Measurements from ENCODE around the gene CELF5. TPM values are rescaled to one million over a fixed set of nuclear protein-coding genes. Genes with fewer than 3 reads are reported as not detected.
"Not testable (repeated sequence)": the region's sequence is repeated elsewhere in the genome, so short reads cannot be mapped to it uniquely, and the experiment has no call there.

CELF5 gene
- total RNA-seq, 1 donor from 2014 or later: 0.18 TPM

DNA sequence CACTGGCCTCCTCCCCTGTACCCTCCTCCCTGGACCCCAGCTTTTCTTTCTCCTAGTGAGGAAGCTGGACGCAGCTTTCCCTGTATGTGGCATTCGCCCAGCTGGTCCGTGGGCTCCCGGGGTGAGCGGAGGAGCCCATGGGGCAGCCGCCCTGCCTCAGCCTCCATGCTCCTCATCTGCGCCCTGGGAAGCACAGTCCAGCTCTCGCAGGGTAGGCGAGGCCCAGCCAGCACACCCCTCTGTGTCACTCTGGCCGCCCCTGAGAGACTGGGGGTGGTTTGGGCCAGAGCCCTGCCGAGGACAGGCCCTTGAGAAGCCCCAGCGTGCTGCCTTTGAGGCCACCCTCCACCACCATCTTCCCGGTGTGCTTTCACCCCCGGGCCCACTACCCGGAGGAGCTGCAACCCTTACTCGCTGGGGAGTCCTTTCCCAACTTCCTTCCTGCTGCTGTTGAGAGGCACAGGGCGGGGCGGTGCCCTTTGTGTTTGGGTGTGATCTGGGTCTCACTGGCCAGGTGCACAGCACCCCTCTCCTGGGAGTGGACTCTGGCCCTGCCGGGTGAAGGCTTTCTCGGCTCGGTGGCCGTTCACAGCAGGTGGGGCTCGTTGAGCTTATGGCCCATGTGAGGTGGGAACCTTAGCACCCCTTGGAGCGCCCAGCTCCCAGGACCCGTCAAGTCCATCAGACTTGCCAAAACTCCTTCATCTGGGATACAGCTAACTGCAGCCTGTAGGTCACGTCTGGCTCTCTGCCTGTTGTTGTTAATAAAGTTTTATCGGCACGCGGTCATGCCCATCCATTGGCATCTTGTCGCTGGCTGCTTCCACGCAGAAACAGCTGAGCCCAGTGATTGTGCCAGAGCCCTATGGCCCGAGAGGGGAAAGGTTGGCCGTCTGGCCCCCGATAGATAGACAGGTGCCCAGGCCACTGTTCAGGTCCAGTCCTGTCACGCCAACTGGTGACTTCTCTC lies 35.5 kb upstream of the CELF5 start:
- DNase-seq (ENCODE audit: low spot score): no peak
- intact Hi-C loops (cut with DNase I): no loop called here
- ATAC-seq: no peak

DNA sequence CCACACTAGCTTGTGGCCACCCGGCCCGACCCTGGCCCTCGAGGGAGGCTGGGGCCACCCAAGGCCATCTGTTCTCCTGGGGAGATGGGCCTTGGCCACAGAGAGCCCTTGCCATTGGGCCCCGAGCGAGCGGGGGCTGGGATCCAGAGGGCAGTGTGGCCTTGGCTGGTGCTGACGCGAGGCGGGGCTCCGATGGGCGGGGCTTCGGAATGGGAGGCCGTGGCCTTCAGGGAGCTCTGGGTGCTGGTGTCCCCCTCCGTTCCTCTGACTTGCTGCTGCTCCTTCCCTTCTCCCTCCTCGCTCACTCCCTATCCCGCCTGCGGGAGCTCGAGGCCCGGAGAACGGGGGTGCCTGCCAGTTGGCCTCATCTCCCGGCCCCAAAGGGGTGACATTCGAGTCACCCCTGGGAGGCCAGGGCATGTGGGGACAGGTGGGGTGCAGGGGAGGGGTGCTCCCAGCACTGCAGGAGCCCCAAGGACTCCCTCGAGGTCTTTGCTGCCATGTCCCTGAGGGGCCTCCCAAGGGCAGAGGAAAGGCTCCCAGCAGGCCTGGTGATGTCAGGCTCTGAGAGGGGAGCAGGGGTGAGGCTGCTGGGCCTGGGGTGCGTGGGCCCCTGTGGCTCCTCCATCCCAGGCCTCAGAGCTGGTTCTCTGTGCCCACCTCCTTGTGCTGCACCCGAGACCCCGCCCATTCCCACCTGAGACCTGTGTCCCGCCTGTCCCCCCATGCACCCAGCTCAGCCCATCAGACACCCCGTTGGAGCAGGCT lies 34.6 kb upstream of the CELF5 start:
- no peak for ATAC-seq
- intact Hi-C loops (cut with DNase I): no loop called here
- DNase-seq (ENCODE audit: low spot score): no peak

DNA sequence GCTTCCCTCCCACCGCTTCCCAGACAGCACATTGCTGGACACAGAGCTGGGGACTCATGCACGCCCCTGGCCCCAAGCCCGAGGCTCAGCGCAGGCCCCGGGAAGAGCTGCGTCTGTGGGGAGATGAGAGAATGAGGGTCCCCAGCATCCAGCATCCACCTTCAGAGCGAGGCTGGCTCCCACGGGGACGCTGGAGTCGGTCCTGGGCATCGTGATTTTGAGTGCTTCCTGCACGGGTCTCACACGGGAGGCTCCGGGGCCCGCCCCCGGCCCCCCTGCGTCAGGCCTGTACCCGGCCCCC lies 34.0 kb upstream of the CELF5 start:
- DNase-seq (ENCODE audit: low spot score): no peak
- intact Hi-C loops (cut with DNase I): no loop called here
- no peak for ATAC-seq

DNA sequence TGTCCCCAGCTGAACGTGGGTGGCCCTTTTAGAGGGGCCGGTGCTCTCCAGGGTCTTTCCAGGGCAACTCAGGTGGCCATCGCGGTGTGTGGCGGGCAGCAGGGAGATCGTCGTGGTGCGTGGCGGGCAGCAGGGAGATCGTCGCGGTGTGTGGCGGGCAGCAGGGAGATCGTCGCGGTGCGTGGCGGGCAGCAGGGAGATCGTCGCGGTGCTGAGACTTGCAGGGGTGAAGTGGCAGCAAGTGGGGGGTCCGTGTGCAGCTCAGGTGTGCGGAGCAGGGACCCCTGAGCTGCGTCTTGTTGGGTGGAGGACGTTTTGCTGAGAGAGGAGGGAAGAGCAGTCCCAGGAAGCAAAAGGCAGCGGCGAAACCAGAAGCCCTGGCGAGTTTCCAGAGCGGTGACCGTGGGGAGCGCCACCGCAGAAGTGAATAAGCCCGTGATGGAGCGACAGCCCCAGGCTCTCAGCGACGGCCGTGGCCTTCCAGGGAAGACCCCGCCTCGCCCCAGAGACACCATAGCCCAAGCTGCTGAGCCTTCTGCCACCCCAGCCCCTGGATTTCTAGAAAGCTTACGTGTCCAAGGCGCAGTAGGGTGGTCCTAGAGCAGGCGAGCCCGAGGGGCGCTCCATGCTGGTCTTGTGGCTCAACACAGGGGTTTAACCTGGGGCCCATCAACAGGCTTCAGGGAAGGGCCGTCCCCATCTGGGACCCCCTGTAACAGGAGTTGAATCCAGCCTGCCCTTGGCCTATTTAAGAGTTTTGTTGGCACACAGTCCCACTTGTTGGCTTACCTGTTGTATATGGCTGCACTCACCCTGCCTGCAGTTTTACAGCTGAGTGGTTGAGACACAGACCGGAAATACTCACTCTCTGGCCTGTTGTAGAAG lies 33.3 kb upstream of the CELF5 start:
- no peak for DNase-seq (ENCODE audit: low spot score)
- ATAC-seq: no peak
- intact Hi-C loops (cut with DNase I): no loop called here

- DNase-seq (ENCODE audit: low spot score); intact Hi-C loops (cut with DNase I); ATAC-seq: not testable (repeated sequence)
These were observed 32.7 kb upstream of the CELF5 start for GRCh38 chr19:3191806-3192104.

GRCh38 chr19:3192228-3192635 lies 32.2 kb upstream of the CELF5 start:
- intact Hi-C loops (cut with DNase I): no loop called here
- ATAC-seq (no peak), DNase-seq (ENCODE audit: low spot score) (no peak)

DNA sequence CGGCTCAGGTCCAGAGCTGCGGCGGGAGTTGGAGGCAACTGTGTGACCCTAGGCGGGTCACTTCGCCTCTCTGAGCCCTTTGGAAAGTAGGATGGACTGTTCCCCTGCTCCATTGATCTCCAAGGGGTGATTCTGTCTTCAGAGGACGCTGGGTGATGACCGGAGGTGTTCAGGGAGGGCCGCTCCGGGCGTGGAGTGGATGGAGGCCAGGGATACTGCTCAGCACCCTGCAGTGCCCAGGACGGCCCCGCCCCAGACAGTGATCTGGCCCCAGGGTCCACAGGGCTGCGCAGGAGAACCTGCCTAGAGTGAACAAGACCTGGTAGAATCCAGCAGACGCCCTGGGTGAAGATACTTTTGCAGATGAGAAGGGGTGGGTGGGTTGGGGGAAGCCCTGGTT lies 31.8 kb upstream of the CELF5 start:
- ATAC-seq (no peak), DNase-seq (ENCODE audit: low spot score) (no peak)
- intact Hi-C loops (cut with DNase I): no loop called here

DNA sequence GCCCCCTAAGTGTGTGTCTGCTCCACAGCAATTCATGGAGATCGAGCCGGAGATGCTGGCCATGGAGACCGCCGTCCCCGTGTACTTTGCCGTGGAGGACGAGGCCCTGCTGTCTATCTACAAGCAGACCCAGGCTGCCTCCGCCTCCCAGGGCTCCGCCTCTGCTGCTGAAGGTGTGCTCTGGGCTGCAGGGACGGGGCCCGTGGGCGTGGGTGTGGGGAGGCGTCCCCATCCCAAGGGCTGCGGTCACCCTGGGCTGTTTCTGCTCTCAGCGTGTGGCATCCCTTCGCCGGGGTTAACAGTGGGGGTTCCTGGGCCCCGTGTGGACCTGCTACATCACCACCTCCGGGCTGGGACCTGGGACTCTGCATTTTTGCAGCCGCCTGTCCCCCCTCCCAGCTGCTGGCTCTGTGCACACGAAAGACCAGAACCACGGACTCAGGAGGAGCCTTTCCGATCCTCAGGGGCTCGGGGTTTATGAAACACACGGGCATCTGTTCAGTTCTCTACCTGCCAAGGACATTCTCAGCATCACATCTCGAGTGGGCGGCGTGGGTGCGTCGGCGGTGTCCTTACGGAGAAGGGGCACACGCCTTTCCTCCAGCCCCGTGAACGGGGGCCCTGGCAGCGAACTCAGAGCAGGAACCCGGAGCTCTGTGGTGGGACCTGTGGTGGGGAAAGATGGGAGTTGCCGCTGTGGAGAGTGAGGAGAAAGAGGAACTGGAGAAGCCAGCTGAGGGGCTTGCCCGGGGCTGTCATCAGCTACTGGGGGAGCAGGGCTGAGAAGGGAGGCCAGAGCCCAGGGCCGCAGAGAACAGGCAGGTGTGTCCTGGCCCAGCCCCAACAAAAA lies 31.0 kb upstream of the CELF5 start:
- no peak for ATAC-seq
- DNase-seq (ENCODE audit: low spot score): no peak
- intact Hi-C loops (cut with DNase I): no loop called here

- ATAC-seq: no peak
- intact Hi-C loops (cut with DNase I): no loop called here
- no peak for DNase-seq (ENCODE audit: low spot score)
These were observed 30.1 kb upstream of the CELF5 start for GRCh38 chr19:3194106-3195087.

DNA sequence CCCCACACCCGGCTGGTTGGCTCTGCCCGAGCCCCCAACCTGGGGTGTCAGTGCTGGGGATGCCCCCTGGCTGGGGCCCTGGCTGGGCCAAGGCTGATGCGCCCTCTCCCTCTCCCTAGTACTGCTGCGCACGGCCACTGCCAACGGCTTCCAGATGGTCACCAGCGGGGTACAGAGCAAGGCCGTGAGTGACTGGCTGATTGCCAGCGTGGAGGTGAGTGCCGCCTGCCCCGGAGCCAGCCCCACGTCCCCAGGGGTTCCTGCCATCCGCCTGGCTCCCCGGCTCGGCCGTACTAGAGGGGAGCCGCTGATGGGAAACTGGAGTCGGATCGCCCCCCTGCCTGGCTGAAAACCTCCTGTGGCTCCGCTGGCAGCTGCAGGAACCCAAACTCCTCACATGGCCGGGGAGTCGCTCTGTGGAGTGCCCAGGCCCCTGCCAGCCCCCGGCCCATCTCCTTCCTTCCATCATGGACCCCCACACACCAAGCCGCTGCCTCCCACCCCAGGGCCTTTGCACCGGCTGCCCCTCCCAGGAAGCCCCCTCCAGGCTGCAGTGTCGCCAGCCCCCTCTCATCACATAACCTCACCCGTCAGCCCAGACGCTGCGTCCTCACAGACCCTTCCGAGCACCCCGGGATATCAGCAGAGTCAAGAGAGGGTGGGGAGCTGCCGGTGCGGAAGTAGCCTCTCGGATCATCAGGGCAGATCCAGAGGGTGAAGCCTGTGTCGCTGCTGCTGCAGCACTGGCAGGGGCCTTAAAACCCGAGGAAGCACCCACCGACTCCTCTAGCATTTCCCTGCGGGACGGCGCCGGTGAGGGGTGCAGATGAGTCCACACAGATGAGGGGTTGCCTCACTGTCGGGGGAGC lies 28.2 kb upstream of the CELF5 start:
- DNase-seq (ENCODE audit: low spot score) (no peak), ATAC-seq (no peak)
- intact Hi-C loops (cut with DNase I): no loop called here

DNA sequence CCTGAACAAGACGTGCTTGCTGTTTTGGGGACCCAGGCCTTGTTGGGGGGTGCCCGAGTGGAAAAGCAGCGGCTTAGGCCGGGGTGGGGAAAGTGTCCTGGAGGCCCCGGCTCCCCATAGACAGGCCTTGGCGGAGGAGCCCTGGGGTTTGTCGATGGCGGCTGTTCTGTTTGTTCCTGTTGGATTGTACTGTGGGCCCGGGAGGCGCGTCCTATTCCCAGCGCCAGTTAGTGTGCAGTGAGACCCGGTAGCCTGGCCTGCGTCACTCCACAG lies 27.6 kb upstream of the CELF5 start:
- DNase-seq (ENCODE audit: low spot score) (no peak), ATAC-seq (no peak)
- intact Hi-C loops (cut with DNase I): no loop called here

DNA sequence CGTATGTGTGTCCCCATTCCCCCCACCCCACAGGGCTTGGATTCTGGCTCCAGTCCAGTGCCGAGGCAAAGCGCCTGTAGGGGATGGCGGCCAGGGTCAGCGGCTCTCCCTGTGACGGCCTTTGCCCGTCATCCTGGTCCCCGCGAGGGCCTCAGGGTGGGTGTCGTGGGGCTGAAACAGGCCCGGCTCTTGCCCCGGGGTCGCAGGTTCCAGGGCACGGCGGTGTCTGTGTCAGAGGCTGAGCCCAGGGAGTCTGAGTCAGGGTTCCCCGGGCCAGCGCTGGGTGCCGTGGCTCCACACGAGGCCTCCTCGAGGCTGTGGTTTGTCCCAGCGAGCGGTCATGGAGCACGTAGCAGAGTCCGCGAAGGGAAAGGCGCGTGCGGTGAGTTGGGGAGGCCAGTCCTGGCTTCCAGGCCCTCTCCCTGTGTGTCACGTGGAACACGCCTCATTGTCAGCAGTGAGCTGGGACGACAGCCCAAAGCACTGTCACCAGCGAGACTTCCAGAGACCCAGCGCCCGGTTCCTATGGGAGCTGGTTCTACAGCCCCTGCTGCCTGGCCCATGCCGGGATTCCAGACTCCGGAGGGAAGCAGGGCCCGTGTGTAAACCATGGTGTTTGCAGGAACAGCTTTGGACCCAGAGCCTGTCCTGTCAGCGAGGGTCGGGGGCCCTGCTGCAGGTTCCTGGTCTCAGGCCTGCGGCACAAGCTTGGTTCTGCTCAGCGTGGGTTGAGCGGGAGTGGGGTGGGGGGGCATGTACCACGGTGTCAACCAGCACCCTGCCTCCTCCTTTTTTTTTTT lies 25.4 kb upstream of the CELF5 start:
- ATAC-seq (no peak), DNase-seq (ENCODE audit: low spot score) (no peak)
- intact Hi-C loops (cut with DNase I): no loop called here

DNA sequence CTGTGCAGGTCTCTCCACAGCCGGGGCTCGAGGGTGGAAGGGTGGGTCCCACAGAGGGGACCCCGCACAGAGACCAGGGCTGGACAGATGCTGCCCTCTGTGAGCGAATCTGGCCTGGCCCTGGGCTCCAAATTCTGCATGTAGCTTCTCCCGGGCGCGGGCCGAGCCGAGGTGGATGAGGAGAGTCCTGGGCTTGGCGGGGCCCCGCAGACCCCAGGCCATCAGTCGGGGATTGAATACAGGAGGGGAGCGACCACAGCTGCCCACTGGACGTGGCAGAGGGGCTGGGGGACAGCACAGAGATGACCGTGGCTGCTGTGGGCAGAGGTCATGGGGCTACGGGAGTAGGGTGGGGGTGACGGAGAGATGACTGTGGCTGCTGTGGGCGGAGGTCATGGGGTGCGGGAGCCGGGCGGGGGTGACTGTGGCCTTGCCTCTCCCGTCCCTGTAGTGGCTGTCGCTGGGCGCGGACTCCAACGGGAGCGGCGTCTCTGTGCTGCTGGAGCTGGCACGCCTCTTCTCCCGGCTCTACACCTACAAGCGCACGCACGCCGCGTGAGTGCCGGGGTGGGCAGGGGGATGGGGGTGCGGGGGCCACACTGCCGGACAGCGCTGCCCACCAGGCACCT lies 23.3 kb upstream of the CELF5 start:
- intact Hi-C loops (cut with DNase I): no loop called here

DNA sequence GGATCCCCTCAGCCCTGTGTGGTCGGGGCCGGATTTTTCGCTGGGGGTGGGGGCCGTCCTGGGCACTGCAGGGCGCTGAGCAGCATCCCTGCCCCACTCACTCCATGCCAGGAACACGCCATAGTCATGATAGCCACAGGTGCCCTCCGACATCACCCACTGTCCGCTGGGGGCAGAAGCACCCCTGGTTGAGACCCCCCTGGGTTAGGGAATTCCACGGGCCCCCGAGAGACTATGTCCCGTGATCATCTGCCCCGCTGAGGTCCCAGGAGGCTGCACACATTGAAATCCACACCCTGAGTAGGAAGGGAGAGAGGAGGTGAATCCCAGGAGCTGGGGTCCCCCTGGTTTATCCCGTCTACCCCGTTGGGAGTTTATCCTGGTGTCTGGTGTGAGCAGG lies 22.6 kb upstream of the CELF5 start:
- DNase-seq (ENCODE audit: low spot score): no peak
- intact Hi-C loops (cut with DNase I): no loop called here
- ATAC-seq: no peak

More for the DNA sequence above, 23.3 kb upstream of the CELF5 start:
- ATAC-seq: no peak
- no peak for DNase-seq (ENCODE audit: low spot score)

DNA sequence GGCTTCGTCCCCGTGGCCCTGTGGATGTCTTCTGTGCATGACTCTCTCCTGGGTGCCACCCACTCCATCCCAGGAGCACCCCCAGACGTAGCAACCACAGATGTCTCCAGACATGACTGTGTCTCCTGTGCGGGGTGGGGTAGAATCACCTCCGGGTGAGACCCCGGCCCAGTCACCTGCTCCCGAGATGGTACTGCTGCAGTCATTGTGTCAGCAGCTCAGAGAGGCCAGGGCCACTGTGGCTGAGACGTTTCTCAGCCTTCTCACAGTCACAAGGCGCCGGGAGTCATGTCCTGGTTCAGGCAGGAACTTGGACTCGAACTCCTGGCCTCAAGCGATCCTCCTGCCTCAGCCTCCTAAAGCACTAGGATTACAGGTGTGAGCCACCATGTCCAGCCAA lies 22.1 kb upstream of the CELF5 start:
- DNase-seq (ENCODE audit: low spot score) (no peak), ATAC-seq (no peak)
- intact Hi-C loops (cut with DNase I): no loop called here

DNA sequence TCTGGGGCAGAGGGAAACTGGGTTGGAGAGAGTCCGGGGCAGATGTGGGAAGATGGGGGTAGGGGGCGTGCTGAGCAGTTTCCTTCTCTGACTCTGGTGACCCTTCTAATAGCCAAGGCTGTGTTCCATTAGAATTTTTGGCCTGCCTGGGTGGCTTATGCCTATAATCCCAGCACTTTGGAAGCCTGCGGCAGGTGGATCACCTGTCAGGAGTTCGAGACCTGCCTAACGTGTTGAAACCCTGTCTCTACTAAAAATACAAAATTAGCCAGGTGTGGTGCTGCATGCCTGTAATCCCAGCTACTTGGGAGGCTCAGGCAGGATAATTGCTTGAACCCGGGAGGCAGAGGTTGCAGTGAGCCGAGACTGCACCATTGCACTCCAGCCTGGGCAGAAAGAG lies 21.6 kb upstream of the CELF5 start:
- DNase-seq (ENCODE audit: low spot score); ATAC-seq; intact Hi-C loops (cut with DNase I): not testable (repeated sequence)
